Muscle layer of duodenum (tissue), 2 donors: ENCODE data around the gene COL6A5.
"Not testable (repeated sequence)": the region's sequence is repeated elsewhere in the genome, so short reads cannot be mapped to it uniquely, and the experiment has no call there.

Experiments
- H3K27ac ChIP-seq: one replicate; pipeline ENCODE4 v1.7.0; 2013; ENCODE audit warnings: mild to moderate bottlenecking, low read length
- H3K27me3 ChIP-seq: one replicate; pipeline ENCODE4 v1.7.0; 2013; ENCODE audit warnings: low read depth, mild to moderate bottlenecking, control low read depth, low read length
- H3K36me3 ChIP-seq, 2 donors: one replicate each; pipeline ENCODE4 v1.7.0; 2013; ENCODE audit warnings: low read length in 2 of 2, control low read depth in 1 of 2, mild to moderate bottlenecking in 1 of 2; ENCODE audit not compliant: insufficient read depth in 2 of 2, control insufficient read depth in 1 of 2
- H3K4me1 ChIP-seq, 2 donors: one replicate each; pipeline ENCODE4 v1.7.0; 2013; ENCODE audit warnings: low read length in 2 of 2, mild to moderate bottlenecking in 2 of 2, control low read depth in 1 of 2, moderate library complexity in 1 of 2; ENCODE audit not compliant: insufficient read depth in 2 of 2, control insufficient read depth in 1 of 2
- H3K4me3 ChIP-seq, 2 donors: one replicate each; pipeline ENCODE4 v1.7.0; 2013; ENCODE audit warnings: low read length in 2 of 2, low read depth in 1 of 2, mild to moderate bottlenecking in 1 of 2
- H3K9me3 ChIP-seq, 2 donors: one replicate each; pipeline ENCODE4 v1.7.0; 2013; ENCODE audit warnings: low read length in 2 of 2, control low read depth in 1 of 2, mild to moderate bottlenecking in 1 of 2; ENCODE audit not compliant: control insufficient read depth in 1 of 2
- donor health status: healthy.

Gene COL6A5

GRCh38 chr3:130446840-130447239 lies 101.4 kb downstream of the COL6A5 start:
- not testable (repeated sequence) for H3K27me3 ChIP-seq, H3K9me3 ChIP-seq, H3K4me3 ChIP-seq, H3K27ac ChIP-seq, H3K36me3 ChIP-seq, H3K4me1 ChIP-seq

- not testable (repeated sequence) for H3K4me1 ChIP-seq, H3K4me3 ChIP-seq, H3K27me3 ChIP-seq
These were observed 102.7 kb downstream of the COL6A5 start for GRCh38 chr3:130448155-130448554.

GRCh38 chr3:130456540-130456939 lies 111.1 kb downstream of the COL6A5 start:
- no peaks in the 10 kb centered on the region for H3K36me3 ChIP-seq
- H3K4me1 ChIP-seq, result no peaks in the 10 kb centered on the region
- H3K27me3 ChIP-seq, result no peaks in the 10 kb centered on the region
- H3K4me3 ChIP-seq, result no peak overlapping the region
- H3K27ac ChIP-seq, result no peak overlapping the region
- no peaks in the 10 kb centered on the region for H3K9me3 ChIP-seq

More at GRCh38 chr3:130448155-130448554, 102.7 kb downstream of the COL6A5 start:
- H3K9me3 ChIP-seq, H3K27ac ChIP-seq, H3K36me3 ChIP-seq: not testable (repeated sequence)

- Histone ChIP-seq H3K4me3 (no peak overlapping the region), H3K27ac (no peak overlapping the region), H3K36me3 (no peaks in the 10 kb centered on the region), H3K4me1 (no peaks in the 10 kb centered on the region), H3K27me3 (no peaks in the 10 kb centered on the region), H3K9me3 (no peaks in the 10 kb centered on the region)
These were observed 112.2 kb downstream of the COL6A5 start for GRCh38 chr3:130457671-130458070.

DNA sequence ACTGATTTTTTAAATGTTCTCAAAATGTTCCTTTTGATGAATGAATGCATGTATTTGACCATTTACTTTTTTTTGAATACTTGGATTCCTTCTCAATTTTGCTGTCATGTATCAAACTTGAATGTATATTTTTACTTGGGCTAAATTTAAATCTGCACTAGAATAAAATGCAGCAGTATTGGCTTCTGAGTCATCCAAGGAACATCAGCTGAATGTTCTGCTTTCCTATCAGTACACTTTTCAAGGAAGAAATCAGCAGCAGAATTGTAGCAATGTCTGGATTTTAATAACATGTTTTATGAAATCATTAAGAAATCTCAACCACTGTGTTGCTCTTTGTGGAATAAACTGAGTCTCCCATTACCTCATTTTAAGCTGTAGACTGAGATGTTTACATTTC lies 114.5 kb downstream of the COL6A5 start:
- Histone ChIP-seq H3K36me3 (no peaks in the 10 kb centered on the region), H3K27ac (no peak overlapping the region), H3K9me3 (no peaks in the 10 kb centered on the region), H3K4me3 (no peak overlapping the region), H3K4me1 (no peaks in the 10 kb centered on the region), H3K27me3 (no peaks in the 10 kb centered on the region)

DNA sequence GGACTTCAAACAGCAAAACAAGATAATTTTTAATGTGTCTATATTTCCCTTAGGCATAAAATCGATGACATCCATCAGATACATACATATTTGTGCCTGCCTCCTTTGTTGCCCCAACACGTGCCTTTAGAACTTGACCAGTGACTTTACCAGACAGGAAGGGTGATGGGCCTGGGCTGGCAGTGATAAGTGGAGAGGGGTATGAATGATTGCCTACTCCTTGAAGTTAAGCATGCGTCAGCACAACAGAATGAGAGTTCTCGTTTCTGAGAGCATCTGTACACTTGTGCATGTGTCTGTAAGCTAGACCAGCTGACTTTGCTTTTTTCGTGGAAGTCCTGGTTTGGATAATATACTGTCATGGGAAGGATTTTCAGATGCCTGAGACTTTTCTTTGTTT lies 116.6 kb downstream of the COL6A5 start:
- Histone ChIP-seq H3K4me1 (no peaks in the 10 kb centered on the region), H3K36me3 (no peaks in the 10 kb centered on the region), H3K9me3 (no peaks in the 10 kb centered on the region), H3K4me3 (no peak overlapping the region), H3K27me3 (no peaks in the 10 kb centered on the region), H3K27ac (no peak overlapping the region)

GRCh38 chr3:130463221-130463620 lies 117.7 kb downstream of the COL6A5 start:
- H3K27me3 ChIP-seq, result no peaks in the 10 kb centered on the region
- H3K36me3 ChIP-seq, result no peaks in the 10 kb centered on the region
- H3K4me1 ChIP-seq, result no peaks in the 10 kb centered on the region
- no peak overlapping the region for H3K4me3 ChIP-seq
- H3K9me3 ChIP-seq, result no peaks in the 10 kb centered on the region
- no peak overlapping the region for H3K27ac ChIP-seq

- Histone ChIP-seq H3K4me1 (no peaks in the 10 kb centered on the region), H3K27ac (no peak overlapping the region), H3K4me3 (no peak overlapping the region), H3K36me3 (no peaks in the 10 kb centered on the region), H3K27me3 (no peaks in the 10 kb centered on the region), H3K9me3 (no peaks in the 10 kb centered on the region)
These were observed 120.0 kb downstream of the COL6A5 start for GRCh38 chr3:130465521-130465920.

GRCh38 chr3:130468311-130468710 lies 122.8 kb downstream of the COL6A5 start:
- Histone ChIP-seq H3K27me3 (no peaks in the 10 kb centered on the region), H3K9me3 (no peaks in the 10 kb centered on the region), H3K4me1 (no peaks in the 10 kb centered on the region), H3K36me3 (no peaks in the 10 kb centered on the region), H3K4me3 (no peak overlapping the region), H3K27ac (no peak overlapping the region)

DNA sequence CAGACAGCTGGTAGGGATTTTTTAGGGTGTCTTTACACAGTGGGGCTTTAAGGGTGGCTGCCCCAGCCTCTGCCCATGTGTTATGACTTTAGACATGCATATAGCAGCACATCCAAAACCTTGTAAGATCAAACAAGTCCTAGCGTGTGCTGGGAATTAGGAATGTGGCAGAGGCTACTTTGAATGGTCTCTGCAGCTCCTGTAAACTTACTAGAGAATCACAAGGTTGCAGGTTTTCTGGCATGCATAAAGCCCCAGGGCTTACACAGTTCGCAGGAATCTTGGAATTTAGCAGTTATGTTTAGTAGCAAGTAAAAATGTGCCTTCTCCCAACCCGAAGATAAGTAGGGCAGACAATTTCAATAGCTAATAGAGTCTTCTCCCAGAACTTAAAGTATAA lies 124.7 kb downstream of the COL6A5 start:
- no peaks in the 10 kb centered on the region for H3K9me3 ChIP-seq
- no peaks in the 10 kb centered on the region for H3K4me1 ChIP-seq
- no peaks in the 10 kb centered on the region for H3K27me3 ChIP-seq
- no peaks in the 10 kb centered on the region for H3K36me3 ChIP-seq
- H3K4me3 ChIP-seq, result no peak overlapping the region
- H3K27ac ChIP-seq, result no peak overlapping the region

GRCh38 chr3:130473416-130473815 lies 127.9 kb downstream of the COL6A5 start:
- no peaks in the 10 kb centered on the region for H3K27me3 ChIP-seq
- H3K4me3 ChIP-seq, result no peak overlapping the region
- H3K36me3 ChIP-seq, result no peaks in the 10 kb centered on the region
- H3K27ac ChIP-seq, result no peak overlapping the region
- no peaks in the 10 kb centered on the region for H3K4me1 ChIP-seq
- no peaks in the 10 kb centered on the region for H3K9me3 ChIP-seq

- Histone ChIP-seq H3K36me3 (no peaks in the 10 kb centered on the region), H3K27me3 (no peaks in the 10 kb centered on the region), H3K4me1 (no peaks in the 10 kb centered on the region), H3K27ac (no peak overlapping the region), H3K4me3 (no peak overlapping the region), H3K9me3 (no peaks in the 10 kb centered on the region)
These were observed 135.3 kb downstream of the COL6A5 start for GRCh38 chr3:130480736-130481135.
